Measurements from ENCODE around the gene LRRN2. TPM values are rescaled to one million over a fixed set of nuclear protein-coding genes. Genes with fewer than 3 reads are reported as not detected.

The LRRN2 gene
- total and polyA plus RNA-seq, 8 donors = 0.43 to 4.1 (median 1.0) TPM; not detected in 2

- Histone ChIP-seq H3K4me1 (no peaks in the 10 kb centered on the region), H3K36me3 (peaks cover 0 to 10% (median 0%) of the 10 kb centered on the region in 4 donors), H3K27me3 (peaks cover 0 to 8% (median 0%) of the 10 kb centered on the region in 3 donors), H3K9me3 (no peaks in the 10 kb centered on the region), H3K27ac (no peak overlapping the region), H3K4me3 (no peak overlapping the region)
- intact Hi-C loops (cut with DNase I; ENCODE audit: low total_unique reads) = no loop called here
- TF ChIP-seq CTCF (IDR thresholded peaks at IDR 0.05) = no peak
- no peak for TF ChIP-seq EP300 (IDR thresholded peaks at IDR 0.05)
- TF ChIP-seq POLR2AphosphoS5 (IDR thresholded peaks at IDR 0.05) = no peak
- no peak for TF ChIP-seq POLR2A (IDR thresholded peaks at IDR 0.05)
- WGBS, 5 donors = 75 to 92% (median 84%) methylated on average over 4 of the region's 4 CpGs
- DNase-seq = no peak
These were observed 71.9 kb downstream of the LRRN2 start for GRCh38 chr1:204613636-204614035.

GRCh38 chr1:204612326-204612725, 73.2 kb downstream of the LRRN2 start:
- no peak for DNase-seq
- no peak overlapping the region for H3K4me3 ChIP-seq
- H3K4me1 ChIP-seq = no peaks in the 10 kb centered on the region
- peaks cover 0 to 14% (median 0%) of the 10 kb centered on the region in 3 donors for H3K27me3 ChIP-seq
- 77 to 87% (median 81%) methylated on average over 3 of the region's 3 CpGs for WGBS, 5 donors
- TF ChIP-seq EP300 (IDR thresholded peaks at IDR 0.05) (no peak), CTCF (IDR thresholded peaks at IDR 0.05) (no peak), POLR2AphosphoS5 (IDR thresholded peaks at IDR 0.05) (no peak), POLR2A (IDR thresholded peaks at IDR 0.05) (no peak)
- intact Hi-C loops (cut with DNase I; ENCODE audit: low total_unique reads) = no loop called here
- no peaks in the 10 kb centered on the region for H3K36me3 ChIP-seq
- H3K9me3 ChIP-seq = no peaks in the 10 kb centered on the region
- no peak overlapping the region for H3K27ac ChIP-seq

- H3K4me1 ChIP-seq = no peaks in the 10 kb centered on the region
- no peak overlapping the region for H3K4me3 ChIP-seq
- no peak overlapping the region for H3K27ac ChIP-seq
- intact Hi-C loops (cut with DNase I; ENCODE audit: low total_unique reads) = no loop called here
- TF ChIP-seq EP300 (IDR thresholded peaks at IDR 0.05) = no peak
- TF ChIP-seq POLR2AphosphoS5 (IDR thresholded peaks at IDR 0.05) = no peak
- TF ChIP-seq CTCF (IDR thresholded peaks at IDR 0.05) = no peak
- no peak for TF ChIP-seq POLR2A (IDR thresholded peaks at IDR 0.05)
- H3K36me3 ChIP-seq = no peaks in the 10 kb centered on the region
- WGBS, 5 donors = 66 to 78% (median 75%) methylated on average over 3 of the region's 3 CpGs
- peaks cover 0 to 18% (median 0%) of the 10 kb centered on the region in 3 donors for H3K27me3 ChIP-seq
- DNase-seq = no peak
- no peaks in the 10 kb centered on the region for H3K9me3 ChIP-seq
These were observed 74.5 kb downstream of the LRRN2 start for GRCh38 chr1:204611036-204611435.

GRCh38 chr1:204607910-204608309, 77.6 kb downstream of the LRRN2 start:
- Histone ChIP-seq H3K27ac (no peak overlapping the region), H3K27me3 (peaks cover 0 to 38% (median 3%) of the 10 kb centered on the region in 3 donors), H3K4me1 (no peaks in the 10 kb centered on the region), H3K36me3 (no peaks in the 10 kb centered on the region), H3K4me3 (no peak overlapping the region), H3K9me3 (no peaks in the 10 kb centered on the region)
- intact Hi-C loops (cut with DNase I; ENCODE audit: low total_unique reads) = no loop called here
- DNase-seq = no peak
- 76 to 84% (median 84%) methylated on average over 6 of the region's 6 CpGs for whole genome bisulfite sequencing, 5 donors
- TF ChIP-seq EP300 (IDR thresholded peaks at IDR 0.05) (no peak), POLR2AphosphoS5 (IDR thresholded peaks at IDR 0.05) (no peak)

GRCh38 chr1:204605791-204606190, 79.7 kb downstream of the LRRN2 start:
- H3K4me3 ChIP-seq = no peak overlapping the region
- H3K9me3 ChIP-seq = no peaks in the 10 kb centered on the region
- no peaks in the 10 kb centered on the region for H3K36me3 ChIP-seq
- H3K27ac ChIP-seq = no peak overlapping the region
- DNase-seq = no peak
- intact Hi-C loops (cut with DNase I; ENCODE audit: low total_unique reads) = no loop called here
- TF ChIP-seq EP300 (IDR thresholded peaks at IDR 0.05) (no peak), POLR2AphosphoS5 (IDR thresholded peaks at IDR 0.05) (no peak), POLR2A (IDR thresholded peaks at IDR 0.05) (no peak), CTCF (IDR thresholded peaks at IDR 0.05) (no peak)
- peaks cover 0 to 47% (median 3%) of the 10 kb centered on the region in 3 donors for H3K27me3 ChIP-seq
- 66 to 75% (median 69%) methylated on average over 7 of the region's 7 CpGs for WGBS, 5 donors
- no peaks in the 10 kb centered on the region for H3K4me1 ChIP-seq

Data from stomach (tissue), 9 donors.